Sciatic nerve (tissue), 2 donors: ENCODE measurements around the gene SCARB1. TPM values are rescaled to one million over a fixed set of nuclear protein-coding genes. Genes with fewer than 3 reads are reported as not detected.

Source experiments
- ATAC-seq: fragments of 200-7000 bp; cut with Tn5 transposase; one replicate; pipeline ENCODE4 v1.9.1; 2020; ENCODE audit warnings: mild to moderate bottlenecking, moderate library complexity
- DNase-seq: peaks from one replicate; pipeline ENCODE4 v3.0.0-alpha.2; 2020; ENCODE audit warnings: low spot score
- intact Hi-C: fragments of 100-400 bp; cut with DNase I; formaldehyde crosslinking; loops from one replicate; pipeline ENCODE4 v1.14.2; 2022
- total RNA-seq: library from RNA; stranded (reverse); fragmentation: NEBNext Ultra II Directional; extraction: Animal tissue kit (Norgen Biotek cat#: 25700); gene quantifications from one replicate; pipeline ENCODE4 v1.2.1, GENCODE V29; 2021
- donor health status: DM: no; HTN: no; CAD: no.
- donor health status: DM: no; HTN: no; CAD: no.

SCARB1 gene
- total RNA-seq, 1 donor from 2014 or later, result 69.2 TPM

DNA sequence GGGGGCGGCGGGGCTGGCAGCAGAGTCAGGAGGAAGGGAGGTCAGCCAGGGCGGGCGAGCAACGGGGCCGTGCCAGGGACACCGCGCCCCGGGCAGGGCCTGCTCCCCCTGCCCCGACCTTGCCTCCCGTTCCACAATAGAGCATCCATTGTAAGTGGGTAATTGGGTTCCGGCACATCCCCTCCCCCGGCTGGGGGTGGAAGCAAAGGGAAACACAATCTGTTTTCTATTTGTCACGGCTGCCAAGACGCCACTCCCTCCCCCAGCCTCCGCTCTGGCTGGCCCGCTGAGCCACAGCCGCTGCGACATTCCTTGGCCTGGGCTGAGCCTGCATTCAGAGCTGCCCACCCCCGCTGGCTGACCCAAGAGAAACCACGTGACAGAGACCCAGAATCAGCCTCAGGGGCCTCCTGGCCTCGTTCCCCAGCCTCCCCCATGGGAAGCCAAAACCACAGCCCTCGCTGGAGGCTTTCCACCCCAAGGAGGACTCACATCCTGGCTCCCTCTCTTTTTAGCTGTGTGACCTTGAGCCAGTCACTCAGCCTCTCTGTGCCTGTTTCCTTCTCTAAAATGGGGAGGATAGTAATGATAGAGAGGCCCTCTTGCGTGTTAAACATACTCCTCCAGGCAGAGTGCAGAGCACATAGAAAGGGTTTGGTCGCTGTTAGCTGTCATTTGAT, 117.6 kb downstream of the SCARB1 start:
- intact Hi-C loops, result no loop called here
- DNase-seq, result peak; percentile 96
- peak; percentile 94 for ATAC-seq

GRCh38 chr12:124745465-124745890, 118.2 kb downstream of the SCARB1 start:
- DNase-seq, result no peak
- no peak for ATAC-seq
- intact Hi-C loops, result no loop called here

DNA sequence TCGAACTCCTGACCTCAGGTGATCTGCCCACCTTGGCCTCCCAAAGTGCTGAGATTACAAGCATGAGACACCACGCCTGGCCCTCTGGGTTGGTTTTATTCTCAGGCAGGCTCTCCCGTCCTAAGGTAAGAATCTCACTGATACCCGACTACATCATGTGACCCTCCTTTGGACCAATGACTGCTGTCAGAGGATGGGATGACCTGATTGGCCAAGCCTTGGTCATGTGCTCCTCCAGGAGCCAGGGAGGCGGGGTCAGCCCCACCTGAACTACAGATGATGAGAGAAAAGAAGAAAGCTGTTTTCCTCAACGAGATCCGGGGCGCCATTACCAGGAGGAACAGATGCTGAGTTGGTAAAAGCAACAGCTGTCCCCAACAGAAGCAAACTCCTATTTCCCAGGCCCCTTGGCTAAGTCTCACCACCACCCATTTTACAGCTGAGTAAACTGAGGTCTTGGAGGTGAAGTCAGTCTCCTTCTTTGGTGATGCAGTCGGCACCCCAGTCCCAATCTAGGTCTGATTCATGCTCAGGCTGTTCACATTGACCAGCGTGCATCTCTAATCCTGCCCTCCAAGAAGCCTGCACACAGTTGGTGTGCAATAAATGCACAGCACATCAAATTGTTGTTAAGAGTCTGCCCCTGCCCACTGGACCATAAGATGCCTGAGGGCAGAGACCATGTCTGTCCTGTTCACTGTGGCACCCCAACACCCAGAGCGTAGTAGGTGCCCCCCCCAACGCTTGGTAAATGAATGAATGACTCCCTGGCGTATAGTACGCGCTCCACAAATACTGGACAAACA, 118.8 kb downstream of the SCARB1 start:
- intact Hi-C loops, result no loop called here
- ATAC-seq (no peak), DNase-seq (no peak)

DNA sequence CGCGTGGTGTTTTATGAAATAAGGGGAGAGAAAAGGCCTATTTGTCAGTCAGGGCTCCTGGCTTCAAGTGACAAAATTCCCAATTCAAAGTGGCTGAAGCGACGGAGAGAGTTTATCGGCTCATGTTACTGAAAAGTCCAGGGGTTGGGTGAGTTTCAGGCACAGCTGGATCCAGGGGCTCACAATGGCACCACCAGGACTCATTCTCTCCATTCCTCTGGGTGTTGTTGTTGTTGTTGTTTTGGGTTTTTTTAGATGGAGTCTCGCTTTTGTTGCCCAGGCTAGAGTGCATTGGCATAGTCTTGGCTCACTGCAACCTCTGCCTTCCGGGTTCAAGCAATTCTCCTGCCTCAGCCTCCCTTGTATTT, 119.4 kb downstream of the SCARB1 start:
- ATAC-seq (no peak), DNase-seq (no peak)
- intact Hi-C loops, result no loop called here

DNA sequence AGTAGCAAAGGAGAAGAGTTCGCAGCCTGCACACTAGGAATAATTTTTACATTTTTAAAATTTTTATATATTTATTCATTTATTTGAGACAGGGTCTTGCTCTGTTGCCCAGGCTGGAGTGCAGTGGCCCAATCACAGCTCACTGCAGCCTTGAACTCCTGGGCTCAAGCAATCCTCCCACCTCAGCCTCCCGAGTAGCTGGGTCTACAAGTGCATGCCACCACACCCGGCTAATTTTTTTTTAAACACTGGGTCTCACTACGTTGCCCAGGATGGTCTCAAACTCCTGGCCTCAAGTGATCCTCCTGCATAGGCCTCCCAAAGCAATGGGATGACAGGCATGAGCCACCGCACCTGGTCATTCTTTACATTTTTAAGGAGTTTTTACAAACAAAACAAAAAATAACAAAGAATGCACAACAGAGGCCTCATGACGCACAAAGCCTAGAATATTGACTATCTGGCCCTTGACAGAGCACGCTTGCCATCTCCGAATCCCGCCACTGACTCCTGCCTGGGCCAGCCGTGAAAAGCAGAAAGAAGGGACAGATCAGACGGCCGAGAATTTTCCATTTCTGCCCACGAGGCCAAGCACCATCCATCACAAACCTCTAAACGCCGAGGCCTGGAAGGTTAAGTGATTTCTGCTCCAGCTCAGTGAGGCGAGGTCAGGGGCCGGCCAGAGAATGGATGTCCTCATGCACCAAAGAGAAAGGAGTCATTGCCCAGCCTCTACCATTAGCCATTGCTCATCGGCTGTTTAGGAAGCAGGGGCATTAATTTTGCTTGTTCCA, 120.0 kb downstream of the SCARB1 start:
- ATAC-seq, result no peak
- intact Hi-C loops, result no loop called here
- DNase-seq, result no peak

- DNase-seq (no peak), ATAC-seq (no peak)
- intact Hi-C loops, result no loop called here
Observed at GRCh38 chr12:124742678-124743077, 121.0 kb downstream of the SCARB1 start.

DNA sequence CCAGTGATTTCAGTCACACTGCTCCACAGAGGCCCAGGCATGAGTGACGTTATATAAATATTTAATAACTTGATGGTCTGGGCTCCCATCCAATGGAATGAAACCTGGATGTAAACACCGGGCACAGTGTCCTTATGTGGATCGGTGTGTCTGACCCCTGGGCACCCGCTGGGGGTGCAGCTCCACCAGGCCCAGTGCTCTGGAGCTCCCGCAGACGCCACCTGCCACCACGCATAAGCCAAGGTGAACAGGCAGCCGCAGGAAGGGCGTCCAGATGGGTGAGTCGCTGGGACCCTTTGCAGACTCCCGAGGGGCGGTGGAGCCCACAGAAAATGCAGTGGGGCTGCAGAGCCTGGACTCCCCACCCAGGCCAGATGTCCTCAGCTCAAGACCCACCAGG, 121.6 kb downstream of the SCARB1 start:
- ATAC-seq (no peak), DNase-seq (no peak)
- intact Hi-C loops, result no loop called here

DNA sequence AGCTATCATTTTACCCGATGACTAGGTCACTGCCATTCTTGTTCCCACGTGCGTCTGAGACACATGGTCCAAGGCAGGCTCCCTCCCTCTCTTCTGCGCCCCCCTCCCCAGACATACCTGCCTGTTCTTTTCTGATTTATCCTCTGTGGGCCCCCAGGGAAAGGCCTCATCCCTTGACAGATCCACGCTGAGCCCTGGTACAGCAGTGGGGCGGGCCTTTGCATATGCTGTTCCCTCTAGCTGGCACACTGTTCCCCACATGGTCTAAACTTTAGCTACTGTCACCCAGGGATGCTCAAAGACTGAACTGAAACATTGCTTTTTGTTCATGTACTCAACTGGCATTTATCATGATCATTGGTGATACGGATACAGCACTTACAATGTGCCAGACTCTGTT, 122.5 kb downstream of the SCARB1 start:
- no peak for ATAC-seq

DNA sequence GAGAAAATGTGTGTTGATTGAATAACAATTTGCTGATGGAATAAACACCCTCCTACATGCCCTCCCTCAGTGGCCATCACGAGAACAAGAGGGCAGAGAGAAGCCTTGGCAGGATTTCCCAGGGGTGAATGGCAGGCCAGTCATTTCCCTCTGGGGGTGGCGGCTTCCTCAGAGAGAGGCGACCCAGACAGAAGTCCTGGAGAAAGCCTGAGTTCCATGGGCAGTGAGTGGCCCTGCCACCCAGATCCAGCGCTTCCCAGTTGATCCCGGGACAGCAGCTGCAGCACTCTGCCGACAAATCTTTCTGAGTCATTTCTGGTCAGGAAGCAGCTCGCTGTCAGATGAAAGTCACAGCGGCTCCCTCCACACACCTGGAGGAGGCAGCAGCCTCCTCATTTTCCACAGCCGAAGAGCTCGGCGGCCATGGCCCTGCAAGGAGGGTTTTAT, 123.0 kb downstream of the SCARB1 start:
- no peak for DNase-seq
- intact Hi-C loops, result no loop called here
- no peak for ATAC-seq

More for the DNA sequence above, 122.5 kb downstream of the SCARB1 start:
- no peak for DNase-seq
- intact Hi-C loops, result no loop called here

- no peak for ATAC-seq
- DNase-seq, result no peak
- intact Hi-C loops, result no loop called here
Observed at GRCh38 chr12:124739953-124740561, 123.6 kb downstream of the SCARB1 start.

- ATAC-seq (no peak), DNase-seq (no peak)
- intact Hi-C loops, result no loop called here
Observed at GRCh38 chr12:124738636-124739467, 124.8 kb downstream of the SCARB1 start.

- no peak for DNase-seq
- intact Hi-C loops, result no loop called here
- ATAC-seq, result no peak
Observed at GRCh38 chr12:124737772-124738635, 125.7 kb downstream of the SCARB1 start.

- no peak for DNase-seq
- intact Hi-C loops, result no loop called here
- ATAC-seq, result no peak
Observed at GRCh38 chr12:124737040-124737419, 126.6 kb downstream of the SCARB1 start.

DNA sequence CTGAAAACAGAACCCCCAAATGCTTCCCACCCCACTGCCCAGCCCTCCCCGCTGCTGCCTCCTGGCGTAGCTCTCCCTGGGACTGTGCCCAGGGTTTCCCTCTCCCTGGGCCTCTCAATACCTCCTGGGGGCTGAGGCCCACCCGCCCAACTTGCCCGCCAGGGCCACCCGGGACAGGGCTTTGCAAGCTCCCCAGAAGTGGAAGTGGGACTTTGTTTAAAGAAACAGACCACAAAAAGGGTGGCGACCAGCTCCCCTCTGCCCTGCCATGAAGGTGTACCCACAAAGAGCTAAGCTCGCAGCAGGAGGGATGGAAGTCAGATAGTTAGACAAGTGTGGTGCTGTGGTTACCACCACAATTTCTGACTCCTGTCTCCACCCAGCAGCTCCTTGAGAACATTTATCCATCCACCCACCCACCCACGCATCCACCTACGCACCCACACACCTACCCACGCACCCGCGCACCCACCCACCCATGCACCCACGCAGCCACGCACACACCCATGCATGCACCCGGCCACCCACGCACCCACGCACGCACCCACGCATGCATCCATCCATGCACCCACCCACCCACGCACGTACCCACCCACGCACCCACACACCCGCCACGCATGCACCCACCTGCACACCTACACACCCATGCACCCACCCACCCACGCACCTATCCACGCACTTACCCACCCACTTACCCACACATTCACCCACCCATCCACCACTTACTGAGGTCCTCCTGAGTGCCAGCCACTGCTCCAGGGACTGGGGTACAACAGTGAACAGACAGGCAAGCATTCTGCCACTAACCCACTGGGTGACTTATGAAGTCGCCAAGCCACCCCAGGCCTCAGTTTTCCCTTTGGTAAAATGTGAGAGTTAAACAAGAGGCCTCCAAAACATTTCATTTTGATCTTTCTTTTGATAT, 127.3 kb downstream of the SCARB1 start:
- intact Hi-C loops, result no loop called here
- no peak for ATAC-seq
- DNase-seq, result no peak

- ATAC-seq, result peak; percentile 58
- intact Hi-C loops, result no loop called here
Observed at GRCh38 chr12:124734224-124734788, 129.4 kb downstream of the SCARB1 start.

DNA sequence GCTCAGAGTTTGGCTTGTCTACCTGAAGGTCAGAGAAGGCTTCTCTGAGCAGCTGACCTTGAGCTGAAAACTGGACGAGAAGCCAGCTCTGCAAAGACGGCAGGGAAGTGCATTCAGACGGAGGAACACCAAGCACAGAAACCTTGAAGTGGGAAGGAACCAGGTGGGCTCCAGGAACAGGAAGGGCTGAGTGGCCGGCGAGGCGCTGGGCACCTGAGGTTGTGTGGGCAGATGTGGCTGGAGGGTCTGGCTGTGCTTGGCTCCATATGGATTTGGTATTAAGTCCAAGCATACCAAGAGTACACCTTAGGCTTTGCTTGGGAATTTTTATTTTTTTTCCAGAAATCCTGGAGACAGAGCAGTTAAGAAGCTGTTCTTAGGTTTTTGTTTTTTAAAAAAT, 130.6 kb downstream of the SCARB1 start:
- intact Hi-C loops, result no loop called here

More at GRCh38 chr12:124734224-124734788, 129.4 kb downstream of the SCARB1 start:
- DNase-seq, result no peak

More for the DNA sequence above, 130.6 kb downstream of the SCARB1 start:
- no peak for ATAC-seq
- no peak for DNase-seq
